ENCODE results near the gene PRX.

GRCh38 chr19:40367577-40368434, 45.4 kb downstream of the PRX start:
- TF ChIP-seq MXI1 (conservative IDR thresholded peaks at IDR 0.05; ENCODE audit: poor library complexity, severe bottlenecking) (no peak), POLR2AphosphoS5 (IDR thresholded peaks at IDR 0.05) (no peak), EP300 (conservative IDR thresholded peaks at IDR 0.05; ENCODE audit: poor library complexity, severe bottlenecking) (no peak), SMC3 (conservative IDR thresholded peaks at IDR 0.05; ENCODE audit: poor library complexity) (no peak), EZH2 (IDR thresholded peaks at IDR 0.05; ENCODE audit: borderline replicate concordance, insufficient read depth, low read length, poor library complexity, severe bottlenecking) (no peak), TAF1 (IDR thresholded peaks at IDR 0.05; ENCODE audit: low read depth) (no peak), REST (IDR thresholded peaks at IDR 0.05; ENCODE audit: borderline replicate concordance) (no peak)
- TF ChIP-seq, protein P1, sequence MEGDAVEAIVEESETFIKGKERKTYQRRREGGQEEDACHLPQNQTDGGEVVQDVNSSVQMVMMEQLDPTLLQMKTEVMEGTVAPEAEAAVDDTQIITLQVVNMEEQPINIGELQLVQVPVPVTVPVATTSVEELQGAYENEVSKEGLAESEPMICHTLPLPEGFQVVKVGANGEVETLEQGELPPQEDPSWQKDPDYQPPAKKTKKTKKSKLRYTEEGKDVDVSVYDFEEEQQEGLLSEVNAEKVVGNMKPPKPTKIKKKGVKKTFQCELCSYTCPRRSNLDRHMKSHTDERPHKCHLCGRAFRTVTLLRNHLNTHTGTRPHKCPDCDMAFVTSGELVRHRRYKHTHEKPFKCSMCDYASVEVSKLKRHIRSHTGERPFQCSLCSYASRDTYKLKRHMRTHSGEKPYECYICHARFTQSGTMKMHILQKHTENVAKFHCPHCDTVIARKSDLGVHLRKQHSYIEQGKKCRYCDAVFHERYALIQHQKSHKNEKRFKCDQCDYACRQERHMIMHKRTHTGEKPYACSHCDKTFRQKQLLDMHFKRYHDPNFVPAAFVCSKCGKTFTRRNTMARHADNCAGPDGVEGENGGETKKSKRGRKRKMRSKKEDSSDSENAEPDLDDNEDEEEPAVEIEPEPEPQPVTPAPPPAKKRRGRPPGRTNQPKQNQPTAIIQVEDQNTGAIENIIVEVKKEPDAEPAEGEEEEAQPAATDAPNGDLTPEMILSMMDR (IDR thresholded peaks at IDR 0.05; ENCODE audit: poor library complexity, severe bottlenecking), result no peak

Data from neural cell (in vitro differentiated cells).